Inflammatory macrophage treated with lipopolysaccharide for 1 hour (primary cell): ENCODE results near the gene SH2D3C.

Experiments
- DNase-seq, 2 donors: peaks; one replicate each; pipeline ENCODE4 v3.0.0-alpha.2; 2020 to 2022

The SH2D3C gene

GRCh38 chr9:127693697-127694096, 84.8 kb downstream of the SH2D3C start:
- DNase-seq: no peak

- no peak for DNase-seq
Observed at GRCh38 chr9:127693143-127693542, 85.3 kb downstream of the SH2D3C start.

GRCh38 chr9:127692071-127692470, 86.4 kb downstream of the SH2D3C start:
- no peak for DNase-seq

- DNase-seq: no peak
Observed at GRCh38 chr9:127690735-127691134, 87.7 kb downstream of the SH2D3C start.

- DNase-seq: no peak
Observed at GRCh38 chr9:127689329-127690000, 89.0 kb downstream of the SH2D3C start.
